Measurements from ENCODE around the gene PCBP4.

PCBP4 gene

GRCh38 chr3:51954713-51955112, 12.5 kb downstream of the PCBP4 start:
- FAIRE-seq: no peak

- FAIRE-seq: no peak
Measured at GRCh38 chr3:51954105-51954504, 13.1 kb downstream of the PCBP4 start.

GRCh38 chr3:51953445-51953844, 13.8 kb downstream of the PCBP4 start:
- no peak for FAIRE-seq

- FAIRE-seq: no peak
Measured at GRCh38 chr3:51950899-51951298, 16.4 kb downstream of the PCBP4 start.

- no peak for FAIRE-seq
Measured at GRCh38 chr3:51949121-51949520, 18.1 kb downstream of the PCBP4 start.

- no peak for FAIRE-seq
Measured at GRCh38 chr3:51948016-51948580, 19.2 kb downstream of the PCBP4 start.

- FAIRE-seq: no peak
Measured at GRCh38 chr3:51947215-51947900, 19.9 kb downstream of the PCBP4 start.

- no peak for FAIRE-seq
Measured at GRCh38 chr3:51946796-51947195, 20.5 kb downstream of the PCBP4 start.

- FAIRE-seq: no peak
Measured at GRCh38 chr3:51945926-51946705, 21.1 kb downstream of the PCBP4 start.

- no peak for FAIRE-seq
Measured at GRCh38 chr3:51945031-51945840, 22.0 kb downstream of the PCBP4 start.

- FAIRE-seq: no peak
Measured at GRCh38 chr3:51944451-51945021, 22.7 kb downstream of the PCBP4 start.

- FAIRE-seq: no peak
Measured at GRCh38 chr3:51943451-51944391, 23.5 kb downstream of the PCBP4 start.

- no peak for FAIRE-seq
Measured at GRCh38 chr3:51942603-51943450, 24.4 kb downstream of the PCBP4 start.

GRCh38 chr3:51941798-51942602, 25.3 kb downstream of the PCBP4 start, which contains the start of the genes PARP3 and RRP9:
Gene PARP3, plus strand, starts transcription at chr3:51942363. Its CDS starts 993 bp downstream, at chr3:51943356.
Gene RRP9, minus strand, starts transcription at chr3:51941904. Its CDS starts 37 bp downstream, at chr3:51941867.
- FAIRE-seq: peak; percentile 98

- no peak for FAIRE-seq
Measured at GRCh38 chr3:51941463-51941797, 25.8 kb downstream of the PCBP4 start.

- no peak for FAIRE-seq
Measured at GRCh38 chr3:51940648-51941462, 26.4 kb downstream of the PCBP4 start.

GRCh38 chr3:51938780-51939425, 28.4 kb downstream of the PCBP4 start:
- FAIRE-seq: no peak

Data from TTC549 (cell line).